WI38 (cell line): ENCODE measurements around the gene P2RY6.
A peak's percentile ranks its signal among the peaks of the same experiment; 100 is the strongest.

Experiments
- H3K4me3 ChIP-seq: 2 replicates; pipeline ENCODE4 v1.5.1; 2011; ENCODE audit warnings: low read depth, mild to moderate bottlenecking, control low read depth, low read length
- TF ChIP-seq, protein P1 (sequence below): IDR thresholded peaks from 2 replicates; pipeline ENCODE4 v1.5.1; 2012; ENCODE audit warnings: low read depth, mild to moderate bottlenecking, control low read depth, low read length

Gene P2RY6

DNA sequence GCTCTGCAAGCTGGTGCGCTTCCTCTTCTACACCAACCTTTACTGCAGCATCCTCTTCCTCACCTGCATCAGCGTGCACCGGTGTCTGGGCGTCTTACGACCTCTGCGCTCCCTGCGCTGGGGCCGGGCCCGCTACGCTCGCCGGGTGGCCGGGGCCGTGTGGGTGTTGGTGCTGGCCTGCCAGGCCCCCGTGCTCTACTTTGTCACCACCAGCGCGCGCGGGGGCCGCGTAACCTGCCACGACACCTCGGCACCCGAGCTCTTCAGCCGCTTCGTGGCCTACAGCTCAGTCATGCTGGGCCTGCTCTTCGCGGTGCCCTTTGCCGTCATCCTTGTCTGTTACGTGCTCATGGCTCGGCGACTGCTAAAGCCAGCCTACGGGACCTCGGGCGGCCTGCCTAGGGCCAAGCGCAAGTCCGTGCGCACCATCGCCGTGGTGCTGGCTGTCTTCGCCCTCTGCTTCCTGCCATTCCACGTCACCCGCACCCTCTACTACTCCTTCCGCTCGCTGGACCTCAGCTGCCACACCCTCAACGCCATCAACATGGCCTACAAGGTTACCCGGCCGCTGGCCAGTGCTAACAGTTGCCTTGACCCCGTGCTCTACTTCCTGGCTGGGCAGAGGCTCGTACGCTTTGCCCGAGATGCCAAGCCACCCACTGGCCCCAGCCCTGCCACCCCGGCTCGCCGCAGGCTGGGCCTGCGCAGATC lies 37.5 kb upstream of the P2RY6 start:
- TF ChIP-seq, protein P1, sequence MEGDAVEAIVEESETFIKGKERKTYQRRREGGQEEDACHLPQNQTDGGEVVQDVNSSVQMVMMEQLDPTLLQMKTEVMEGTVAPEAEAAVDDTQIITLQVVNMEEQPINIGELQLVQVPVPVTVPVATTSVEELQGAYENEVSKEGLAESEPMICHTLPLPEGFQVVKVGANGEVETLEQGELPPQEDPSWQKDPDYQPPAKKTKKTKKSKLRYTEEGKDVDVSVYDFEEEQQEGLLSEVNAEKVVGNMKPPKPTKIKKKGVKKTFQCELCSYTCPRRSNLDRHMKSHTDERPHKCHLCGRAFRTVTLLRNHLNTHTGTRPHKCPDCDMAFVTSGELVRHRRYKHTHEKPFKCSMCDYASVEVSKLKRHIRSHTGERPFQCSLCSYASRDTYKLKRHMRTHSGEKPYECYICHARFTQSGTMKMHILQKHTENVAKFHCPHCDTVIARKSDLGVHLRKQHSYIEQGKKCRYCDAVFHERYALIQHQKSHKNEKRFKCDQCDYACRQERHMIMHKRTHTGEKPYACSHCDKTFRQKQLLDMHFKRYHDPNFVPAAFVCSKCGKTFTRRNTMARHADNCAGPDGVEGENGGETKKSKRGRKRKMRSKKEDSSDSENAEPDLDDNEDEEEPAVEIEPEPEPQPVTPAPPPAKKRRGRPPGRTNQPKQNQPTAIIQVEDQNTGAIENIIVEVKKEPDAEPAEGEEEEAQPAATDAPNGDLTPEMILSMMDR: no peak
- no peak overlapping the region for H3K4me3 ChIP-seq

DNA sequence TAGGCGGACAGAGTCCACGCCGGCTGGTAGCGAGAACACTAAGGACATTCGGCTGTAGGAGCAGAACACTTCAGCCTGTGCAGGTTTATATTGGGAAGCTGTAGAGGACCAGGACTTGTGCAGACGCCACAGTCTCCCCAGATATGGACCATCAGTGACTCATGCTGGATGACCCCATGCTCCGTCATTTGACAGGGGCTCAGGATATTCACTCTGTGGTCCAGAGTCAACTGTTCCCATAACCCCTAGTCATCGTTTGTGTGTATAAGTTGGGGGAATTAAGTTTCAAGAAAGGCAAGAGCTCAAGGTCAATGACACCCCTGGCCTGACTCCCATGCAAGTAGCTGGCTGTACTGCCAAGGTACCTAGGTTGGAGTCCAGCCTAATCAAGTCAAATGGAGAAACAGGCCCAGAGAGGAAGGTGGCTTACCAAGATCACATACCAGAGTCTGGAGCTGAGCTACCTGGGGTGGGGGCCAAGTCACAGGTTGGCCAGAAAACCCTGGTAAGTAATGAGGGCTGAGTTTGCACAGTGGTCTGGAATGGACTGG lies 36.8 kb upstream of the P2RY6 start:
- TF ChIP-seq, protein P1: no peak
- H3K4me3 ChIP-seq: no peak overlapping the region

DNA sequence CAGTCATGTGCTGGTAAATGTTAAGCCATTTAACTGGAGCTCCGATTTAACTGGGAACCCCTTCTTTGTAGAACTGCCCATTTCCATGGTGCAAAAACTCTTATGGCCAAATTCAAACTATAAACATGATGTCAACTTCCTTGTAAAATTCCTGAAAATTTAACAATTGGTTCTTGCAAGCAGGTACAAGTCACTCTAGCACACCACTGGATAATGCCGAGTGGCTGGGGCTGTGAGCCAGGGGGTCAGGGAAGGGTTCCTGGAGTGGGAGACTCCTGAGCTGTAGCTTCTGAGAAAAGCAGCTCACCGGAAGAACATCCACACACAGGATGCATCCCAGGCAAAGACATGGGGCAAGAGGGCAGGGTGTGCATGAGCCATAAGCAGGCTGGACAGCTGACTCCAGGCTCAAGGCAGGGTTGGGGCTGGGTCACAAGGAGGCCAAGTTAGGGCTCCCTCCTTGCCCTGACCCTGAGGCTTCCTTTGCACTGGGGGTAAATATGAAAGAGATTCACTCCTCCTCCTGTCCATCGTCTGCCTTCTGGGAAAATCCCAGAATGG lies 35.9 kb upstream of the P2RY6 start:
- TF ChIP-seq, protein P1: no peak

DNA sequence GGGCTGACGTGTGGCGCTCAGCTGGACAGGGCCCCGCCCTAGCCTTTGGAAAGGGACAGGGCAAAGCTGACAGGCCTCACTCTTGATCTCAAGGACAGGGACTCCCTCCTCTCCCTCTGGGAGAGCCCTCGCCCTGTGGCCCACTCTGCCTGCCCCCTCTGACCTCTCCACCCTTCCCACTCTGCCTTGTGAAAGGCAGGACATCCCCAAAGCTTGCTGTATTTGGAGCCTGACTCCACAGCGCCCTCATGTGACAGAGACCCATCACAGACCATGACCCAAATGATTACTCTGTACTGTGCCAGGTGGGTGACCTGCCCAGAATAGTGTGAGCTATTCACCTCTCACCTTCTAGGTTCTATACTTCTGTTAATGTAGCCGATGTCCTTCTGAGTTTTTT lies 35.3 kb upstream of the P2RY6 start:
- no peak overlapping the region for H3K4me3 ChIP-seq
- TF ChIP-seq, protein P1: peak; percentile 38; the same call in 1 of the 2 replicates

More for the DNA sequence above, 35.9 kb upstream of the P2RY6 start:
- no peak overlapping the region for H3K4me3 ChIP-seq

DNA sequence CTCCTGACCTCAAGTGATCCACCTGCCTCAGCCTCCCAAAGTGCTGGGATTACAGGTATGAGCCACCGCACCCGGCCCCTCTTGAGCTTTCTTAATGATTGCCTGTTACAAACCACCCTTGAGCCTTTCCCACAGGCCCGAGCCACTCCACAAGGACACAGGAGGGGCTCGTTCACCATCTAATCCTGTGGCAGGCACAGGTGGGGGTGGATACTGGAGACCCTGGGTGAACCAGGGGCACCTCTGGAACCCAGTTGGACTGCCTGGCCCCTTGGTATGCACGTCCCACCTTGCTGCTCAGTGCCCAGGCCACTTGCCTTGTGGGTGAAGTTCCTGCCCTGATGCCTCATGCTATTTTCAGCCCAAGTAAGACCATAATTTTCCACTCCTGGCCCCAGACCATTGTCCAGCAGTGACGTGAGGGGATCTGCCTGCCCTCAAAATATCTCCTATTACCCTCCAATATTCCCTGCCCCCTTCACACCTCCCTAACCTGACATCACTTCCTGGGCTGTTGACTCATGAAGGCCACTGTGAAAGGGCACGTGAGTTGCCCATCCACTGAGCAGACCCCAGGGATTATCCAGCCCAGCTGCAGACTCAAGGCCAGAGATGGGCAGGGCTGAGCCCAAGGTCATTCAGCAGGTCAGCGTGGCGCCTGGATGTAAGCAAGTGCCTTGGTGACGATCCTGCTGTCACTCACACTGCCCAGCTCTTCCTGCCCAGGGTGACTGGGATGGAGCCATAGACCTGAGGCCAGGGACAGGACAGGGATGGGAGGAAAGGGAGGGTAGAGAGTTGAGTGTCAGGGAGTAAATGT lies 34.5 kb upstream of the P2RY6 start:
- TF ChIP-seq, protein P1: no peak
- H3K4me3 ChIP-seq: no peak overlapping the region

DNA sequence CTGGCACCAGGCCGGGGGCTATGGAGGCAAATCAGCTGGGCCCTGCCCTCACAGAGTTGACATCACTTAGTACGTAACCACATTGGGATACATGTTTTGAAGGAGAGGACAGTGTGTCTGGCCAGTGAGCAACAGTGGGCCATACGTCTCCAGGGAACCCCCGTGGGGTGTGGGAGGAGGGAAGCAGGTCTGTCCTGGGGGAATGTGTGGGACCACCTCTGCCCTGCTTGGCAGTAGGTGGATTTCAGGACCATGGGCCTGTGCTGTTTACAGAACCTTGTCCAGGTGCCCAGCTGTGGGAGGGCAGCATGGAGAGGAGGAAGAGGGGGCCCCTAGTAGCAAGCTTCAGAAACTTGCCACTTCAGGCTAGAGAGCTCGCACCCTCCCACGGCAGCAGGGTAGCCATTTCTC lies 33.0 kb upstream of the P2RY6 start:
- no peak overlapping the region for H3K4me3 ChIP-seq
- TF ChIP-seq, protein P1: no peak
